Measurements from ENCODE around the gene NAPB. TPM values are rescaled to one million over a fixed set of nuclear protein-coding genes. Genes with fewer than 3 reads are reported as not detected.

NAPB gene
- total and polyA plus RNA-seq, 10 of the 15 experiments (the other 5 are each of a cell fraction or from before 2014, with no cell fraction given) = 2.1 to 15.9 (median 7.2) TPM

DNA sequence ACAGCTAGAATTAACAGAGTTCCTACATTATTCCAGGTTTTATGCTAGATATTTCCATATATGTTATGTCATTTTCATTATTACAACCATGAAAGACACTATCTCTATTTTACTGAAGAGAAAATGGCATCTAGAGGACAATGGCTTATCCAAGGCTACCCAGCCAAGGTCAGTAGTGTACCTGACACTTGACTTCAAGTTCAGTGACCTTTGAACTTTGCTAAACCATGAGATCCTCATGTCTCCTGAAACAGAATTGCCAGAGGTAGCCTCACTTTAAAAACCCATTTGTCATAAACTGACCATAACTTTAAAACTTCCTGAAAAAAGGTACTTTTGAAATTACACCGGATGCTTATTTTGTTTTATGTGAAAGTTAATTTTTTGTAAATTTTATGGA is 14.4 kb downstream of the NAPB start (continued):
- TF ChIP-seq, protein P1, sequence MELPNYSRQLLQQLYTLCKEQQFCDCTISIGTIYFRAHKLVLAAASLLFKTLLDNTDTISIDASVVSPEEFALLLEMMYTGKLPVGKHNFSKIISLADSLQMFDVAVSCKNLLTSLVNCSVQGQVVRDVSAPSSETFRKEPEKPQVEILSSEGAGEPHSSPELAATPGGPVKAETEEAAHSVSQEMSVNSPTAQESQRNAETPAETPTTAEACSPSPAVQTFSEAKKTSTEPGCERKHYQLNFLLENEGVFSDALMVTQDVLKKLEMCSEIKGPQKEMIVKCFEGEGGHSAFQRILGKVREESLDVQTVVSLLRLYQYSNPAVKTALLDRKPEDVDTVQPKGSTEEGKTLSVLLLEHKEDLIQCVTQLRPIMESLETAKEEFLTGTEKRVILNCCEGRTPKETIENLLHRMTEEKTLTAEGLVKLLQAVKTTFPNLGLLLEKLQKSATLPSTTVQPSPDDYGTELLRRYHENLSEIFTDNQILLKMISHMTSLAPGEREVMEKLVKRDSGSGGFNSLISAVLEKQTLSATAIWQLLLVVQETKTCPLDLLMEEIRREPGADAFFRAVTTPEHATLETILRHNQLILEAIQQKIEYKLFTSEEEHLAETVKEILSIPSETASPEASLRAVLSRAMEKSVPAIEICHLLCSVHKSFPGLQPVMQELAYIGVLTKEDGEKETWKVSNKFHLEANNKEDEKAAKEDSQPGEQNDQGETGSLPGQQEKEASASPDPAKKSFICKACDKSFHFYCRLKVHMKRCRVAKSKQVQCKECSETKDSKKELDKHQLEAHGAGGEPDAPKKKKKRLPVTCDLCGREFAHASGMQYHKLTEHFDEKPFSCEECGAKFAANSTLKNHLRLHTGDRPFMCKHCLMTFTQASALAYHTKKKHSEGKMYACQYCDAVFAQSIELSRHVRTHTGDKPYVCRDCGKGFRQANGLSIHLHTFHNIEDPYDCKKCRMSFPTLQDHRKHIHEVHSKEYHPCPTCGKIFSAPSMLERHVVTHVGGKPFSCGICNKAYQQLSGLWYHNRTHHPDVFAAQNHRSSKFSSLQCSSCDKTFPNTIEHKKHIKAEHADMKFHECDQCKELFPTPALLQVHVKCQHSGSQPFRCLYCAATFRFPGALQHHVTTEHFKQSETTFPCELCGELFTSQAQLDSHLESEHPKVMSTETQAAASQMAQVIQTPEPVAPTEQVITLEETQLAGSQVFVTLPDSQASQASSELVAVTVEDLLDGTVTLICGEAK (IDR thresholded peaks at IDR 0.05; ENCODE audit: borderline replicate concordance) = no peak
- no peak for TF ChIP-seq CEBPB (IDR thresholded peaks at IDR 0.05; ENCODE audit: borderline replicate concordance in 1 of 2, low read depth in 2 of 2, low read length in 2 of 2)
- TF ChIP-seq TCF12 (IDR thresholded peaks at IDR 0.05; ENCODE audit: low read depth, low read length) = no peak
- no peak for TF ChIP-seq SMAD1 (IDR thresholded peaks at IDR 0.05; ENCODE audit: low read depth, partially characterized antibody)

DNA sequence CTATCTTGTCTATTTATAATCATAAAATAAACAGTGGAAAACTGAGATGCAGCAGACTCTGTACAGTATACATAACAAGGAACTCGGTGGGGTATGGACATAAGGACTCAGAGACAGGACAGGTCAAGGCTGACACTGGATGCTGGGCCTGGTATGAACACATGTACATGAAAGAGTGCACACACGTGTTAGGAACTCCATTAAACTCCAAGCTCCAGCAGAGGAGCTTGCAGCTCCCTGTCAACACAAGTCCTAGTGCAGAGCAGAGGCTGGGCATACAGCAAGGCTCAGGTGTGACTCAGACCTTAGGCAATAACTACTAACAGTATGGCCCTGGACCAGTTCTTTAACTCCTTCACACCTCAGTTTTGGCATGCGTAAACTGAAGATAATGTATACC is 17.1 kb downstream of the NAPB start:
- H3K36me3 ChIP-seq (ENCODE audit: control insufficient read depth in 2 of 2, insufficient read depth in 2 of 2, low read length in 1 of 2) = peaks cover 0 to 16% of the 10 kb centered on the region in 2 experiments
- ATAC-seq (no peak), FAIRE-seq (no peak), DNase-seq (ENCODE audit: low read depth, low spot score) (no peak)
- no peaks in the 10 kb centered on the region for H3K9me3 ChIP-seq (replicated peaks; ENCODE audit: control insufficient read depth, insufficient read depth, low read length)
- no TSS peak for BruUV-seq (replicated peaks)
- H4K20me1 ChIP-seq (ENCODE audit: control insufficient read depth, insufficient read depth) = no peaks in the 10 kb centered on the region
- no peak overlapping the region for H3K9ac ChIP-seq (ENCODE audit: control insufficient read depth, insufficient read depth, low read length)
- H3K4me3 ChIP-seq = no peak overlapping the region
- H3K27ac ChIP-seq (ENCODE audit: control insufficient read depth, insufficient read depth) = no peak overlapping the region
- H3K4me2 ChIP-seq (ENCODE audit: control insufficient read depth, insufficient read depth) = no peak overlapping the region
- intact Hi-C loops (cut with micrococcal nuclease; ENCODE audit: unreplicated experiment) = no loop called here
- ChIA-PET POLR2A (interaction anchor here (2.2 kb wide), 1 partner anchor 13 kb away, joined by 5 read pairs; no protein-coding TSS in a partner anchor), SMC1A (ENCODE audit: uncharacterized antibody, unreplicated experiment) (interaction anchor here (1.0 to 1.8 kb wide), 3 partner anchors 10 to 28 kb away, joined by 3 to 5 read pairs (median 4); no protein-coding TSS in a partner anchor), RAD21 (ENCODE audit: unreplicated experiment) (no interaction called here), CTCF (interaction anchor here (0.9 kb wide), 1 partner anchor 10 kb away, joined by 3 read pairs; no protein-coding TSS in a partner anchor)
- H3K79me2 ChIP-seq (ENCODE audit: control insufficient read depth, insufficient read depth, low read length) = peaks cover 33% of the 10 kb centered on the region
- no peak overlapping the region for H2AFZ ChIP-seq (ENCODE audit: control insufficient read depth, low read depth, low read length)
- WGBS (ENCODE audit: insufficient coverage, insufficient replicate concordance, low lambda C conversion rate, missing lambda C conversion rate) = 75% methylated on average over 3 of the region's 3 CpGs
- peaks cover 24% of the 10 kb centered on the region for H3K4me1 ChIP-seq (ENCODE audit: control insufficient read depth, insufficient read depth, low read length)
- no peaks in the 10 kb centered on the region for H3K27me3 ChIP-seq (replicated peaks in 1 of 2; ENCODE audit: control insufficient read depth in 2 of 2, insufficient read depth in 2 of 2, low read length in 1 of 2)
- in situ Hi-C loops (cut with MboI) = no loop called here
- no peak for TF ChIP-seq SMAD1 (IDR thresholded peaks at IDR 0.05; ENCODE audit: low read depth, partially characterized antibody)
- TF ChIP-seq TCF3 (IDR thresholded peaks at IDR 0.05; ENCODE audit: borderline replicate concordance, insufficient read depth, low read depth, low read length) = no peak
- TF ChIP-seq NFYB (IDR thresholded peaks at IDR 0.05; ENCODE audit: insufficient read depth, low read depth, low read length) = no peak
- TF ChIP-seq IRF4 (IDR thresholded peaks at IDR 0.05; ENCODE audit: low read depth, low read length) = no peak
- TF ChIP-seq BRCA1 (IDR thresholded peaks at IDR 0.05; ENCODE audit: low read depth, low read length) = no peak
- TF ChIP-seq ZNF24 (IDR thresholded peaks at IDR 0.05) = no peak
- TF ChIP-seq CHD4 (IDR thresholded peaks at IDR 0.05) = no peak
- TF ChIP-seq RB1 (IDR thresholded peaks at IDR 0.05; ENCODE audit: borderline replicate concordance) = no peak
- no peak for TF ChIP-seq CHD2 (IDR thresholded peaks at IDR 0.05; ENCODE audit: borderline replicate concordance, low read depth, low read length)
- no peak for TF ChIP-seq IKZF2 (IDR thresholded peaks at IDR 0.05)
- TF ChIP-seq, protein P2, sequence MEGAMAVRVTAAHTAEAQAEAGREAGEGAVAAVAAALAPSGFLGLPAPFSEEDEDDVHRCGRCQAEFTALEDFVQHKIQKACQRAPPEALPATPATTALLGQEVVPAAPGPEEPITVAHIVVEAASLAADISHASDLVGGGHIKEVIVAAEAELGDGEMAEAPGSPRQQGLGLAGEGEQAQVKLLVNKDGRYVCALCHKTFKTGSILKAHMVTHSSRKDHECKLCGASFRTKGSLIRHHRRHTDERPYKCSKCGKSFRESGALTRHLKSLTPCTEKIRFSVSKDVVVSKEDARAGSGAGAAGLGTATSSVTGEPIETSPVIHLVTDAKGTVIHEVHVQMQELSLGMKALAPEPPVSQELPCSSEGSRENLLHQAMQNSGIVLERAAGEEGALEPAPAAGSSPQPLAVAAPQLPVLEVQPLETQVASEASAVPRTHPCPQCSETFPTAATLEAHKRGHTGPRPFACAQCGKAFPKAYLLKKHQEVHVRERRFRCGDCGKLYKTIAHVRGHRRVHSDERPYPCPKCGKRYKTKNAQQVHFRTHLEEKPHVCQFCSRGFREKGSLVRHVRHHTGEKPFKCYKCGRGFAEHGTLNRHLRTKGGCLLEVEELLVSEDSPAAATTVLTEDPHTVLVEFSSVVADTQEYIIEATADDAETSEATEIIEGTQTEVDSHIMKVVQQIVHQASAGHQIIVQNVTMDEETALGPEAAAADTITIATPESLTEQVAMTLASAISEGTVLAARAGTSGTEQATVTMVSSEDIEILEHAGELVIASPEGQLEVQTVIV (IDR thresholded peaks at IDR 0.05; ENCODE audit: borderline replicate concordance, partially characterized antibody) = no peak
- TF ChIP-seq, protein P3, sequence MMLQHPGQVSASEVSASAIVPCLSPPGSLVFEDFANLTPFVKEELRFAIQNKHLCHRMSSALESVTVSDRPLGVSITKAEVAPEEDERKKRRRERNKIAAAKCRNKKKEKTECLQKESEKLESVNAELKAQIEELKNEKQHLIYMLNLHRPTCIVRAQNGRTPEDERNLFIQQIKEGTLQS (IDR thresholded peaks at IDR 0.05; ENCODE audit: borderline replicate concordance, extremely low read depth, low read depth, low read length) = no peak
- no peak for TF ChIP-seq WRNIP1 (IDR thresholded peaks at IDR 0.05; ENCODE audit: borderline replicate concordance, low read depth, low read length)
- no peak for TF ChIP-seq MEF2B (IDR thresholded peaks at IDR 0.05; ENCODE audit: partially characterized antibody, poor library complexity, severe bottlenecking)

All from GM12878 (cell line).